GM12878 (cell line): ENCODE measurements around the gene ADGRV1. TPM values are rescaled to one million over a fixed set of nuclear protein-coding genes. Genes with fewer than 3 reads are reported as not detected.

ENCODE experiments used
- BMI1 ChIP-seq: fragments of 450-650 bp; IDR thresholded peaks from 2 replicates; pipeline ENCODE4 v1.6.1; 2016; ENCODE audit warnings: mild to moderate bottlenecking, moderate library complexity, borderline replicate concordance
- CBX5 ChIP-seq: sonication (generic); IDR thresholded peaks from 2 replicates; pipeline ENCODE4 v1.6.1; 2016; ENCODE audit warnings: low read depth, moderate library complexity, mild to moderate bottlenecking, inconsistent platforms
- HDAC2 ChIP-seq: fragments of 200-600 bp; sonication (generic); IDR thresholded peaks from 2 replicates; pipeline ENCODE4 v1.6.1; 2017
- KLF5 ChIP-seq: fragments of 450-650 bp; IDR thresholded peaks from 2 replicates; pipeline ENCODE4 v1.6.1; 2014; ENCODE audit warnings: mild to moderate bottlenecking; ENCODE audit not compliant: partially characterized antibody
- MTA3 ChIP-seq: IDR thresholded peaks from 2 replicates; pipeline ENCODE4 v1.6.1; 2012; ENCODE audit warnings: low read length, inconsistent platforms, borderline replicate concordance
- MYC ChIP-seq: IDR thresholded peaks from 2 replicates; pipeline ENCODE4 v1.6.1; 2011; ENCODE audit warnings: mild to moderate bottlenecking, low read length, moderate library complexity, inconsistent platforms; ENCODE audit not compliant: insufficient read depth, insufficient replicate concordance, insufficient read length, severe bottlenecking
- NR2C2 ChIP-seq: IDR thresholded peaks from 2 replicates; pipeline ENCODE4 v1.6.1; 2011; ENCODE audit warnings: borderline replicate concordance, low read depth; ENCODE audit not compliant: control insufficient read depth, insufficient read length
- ZBTB11 ChIP-seq: fragments of 450-650 bp; formaldehyde crosslinking; IDR thresholded peaks from 2 replicates; pipeline ENCODE4 v1.5.0; 2022; ENCODE audit warnings: mild to moderate bottlenecking, missing genetic modification characterization
- ZNF217 ChIP-seq: fragments of 450-650 bp; IDR thresholded peaks from 2 replicates; pipeline ENCODE4 v1.6.1; 2017; ENCODE audit warnings: antibody characterized with exemption, mild to moderate bottlenecking
- polyA plus RNA-seq, 11 experiments: library from polyadenylated mRNA; depleted of rRNA in 4 of 11; unstranded in 6 of 11; stranded (reverse) in 5 of 11; fragments of >200 nt; fragmentation: Nextera tagmentation in 4 of 11; fragmentation: Illumina TruSeq in 1 of 11; extraction: Ambion mirVana in 4 of 11; extraction: Trizol in 1 of 11; gene quantifications; 1 replicate in 1 of 11; 2 replicates in 10 of 11; pipeline versions ENCODE4 v1.2.1 to v1.2.3, GENCODE V29; 2011 to 2016; ENCODE audit warnings: inconsistent platforms in 2 of 11, missing spikeins in 2 of 11, low read depth in 1 of 11
- total RNA-seq, 4 experiments: library from RNA; depleted of rRNA in 3 of 4; stranded (reverse); fragments of >200 nt in 3 of 4; fragmentation: Illumina TruSeq in 1 of 4; extraction: Trizol in 1 of 4; gene quantifications; 2 replicates each; pipeline versions ENCODE4 v1.2.1 to v1.2.3, GENCODE V29; 2013 to 2021
- TF ChIP-seq, protein P1 (sequence below): IDR thresholded peaks from 2 replicates; pipeline ENCODE4 v1.6.1; 2012; ENCODE audit warnings: mild to moderate bottlenecking, low read depth, low read length

Gene ADGRV1
- total and polyA plus RNA-seq, 10 of the 15 experiments (the other 5 are each of a cell fraction or from before 2014, with no cell fraction given) = 0.04 to 8.1 (median 0.16) TPM; not detected in 1

DNA sequence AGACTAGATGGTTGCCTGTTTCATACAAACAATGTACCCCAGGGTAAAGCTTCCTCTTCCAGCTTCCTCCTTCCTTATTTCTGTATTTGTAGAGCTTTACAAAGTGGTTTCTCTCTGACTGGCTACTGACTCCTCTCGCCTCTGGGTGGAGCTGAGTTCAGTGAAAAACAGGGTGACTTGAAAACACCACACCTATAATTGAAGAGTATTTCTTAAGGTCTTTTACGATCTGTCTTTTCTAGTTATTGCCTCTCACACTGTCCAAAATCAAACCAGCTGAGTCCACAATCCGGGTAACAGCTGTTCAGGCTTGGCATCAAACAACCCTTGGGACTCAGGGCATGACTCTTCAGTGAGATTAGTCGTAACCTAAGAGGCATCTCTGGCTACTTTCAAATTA lies 624.2 kb downstream of the ADGRV1 start (continued):
- TF ChIP-seq, protein P1, sequence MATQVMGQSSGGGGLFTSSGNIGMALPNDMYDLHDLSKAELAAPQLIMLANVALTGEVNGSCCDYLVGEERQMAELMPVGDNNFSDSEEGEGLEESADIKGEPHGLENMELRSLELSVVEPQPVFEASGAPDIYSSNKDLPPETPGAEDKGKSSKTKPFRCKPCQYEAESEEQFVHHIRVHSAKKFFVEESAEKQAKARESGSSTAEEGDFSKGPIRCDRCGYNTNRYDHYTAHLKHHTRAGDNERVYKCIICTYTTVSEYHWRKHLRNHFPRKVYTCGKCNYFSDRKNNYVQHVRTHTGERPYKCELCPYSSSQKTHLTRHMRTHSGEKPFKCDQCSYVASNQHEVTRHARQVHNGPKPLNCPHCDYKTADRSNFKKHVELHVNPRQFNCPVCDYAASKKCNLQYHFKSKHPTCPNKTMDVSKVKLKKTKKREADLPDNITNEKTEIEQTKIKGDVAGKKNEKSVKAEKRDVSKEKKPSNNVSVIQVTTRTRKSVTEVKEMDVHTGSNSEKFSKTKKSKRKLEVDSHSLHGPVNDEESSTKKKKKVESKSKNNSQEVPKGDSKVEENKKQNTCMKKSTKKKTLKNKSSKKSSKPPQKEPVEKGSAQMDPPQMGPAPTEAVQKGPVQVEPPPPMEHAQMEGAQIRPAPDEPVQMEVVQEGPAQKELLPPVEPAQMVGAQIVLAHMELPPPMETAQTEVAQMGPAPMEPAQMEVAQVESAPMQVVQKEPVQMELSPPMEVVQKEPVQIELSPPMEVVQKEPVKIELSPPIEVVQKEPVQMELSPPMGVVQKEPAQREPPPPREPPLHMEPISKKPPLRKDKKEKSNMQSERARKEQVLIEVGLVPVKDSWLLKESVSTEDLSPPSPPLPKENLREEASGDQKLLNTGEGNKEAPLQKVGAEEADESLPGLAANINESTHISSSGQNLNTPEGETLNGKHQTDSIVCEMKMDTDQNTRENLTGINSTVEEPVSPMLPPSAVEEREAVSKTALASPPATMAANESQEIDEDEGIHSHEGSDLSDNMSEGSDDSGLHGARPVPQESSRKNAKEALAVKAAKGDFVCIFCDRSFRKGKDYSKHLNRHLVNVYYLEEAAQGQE = no peak
- TF ChIP-seq CBX5 = no peak
- TF ChIP-seq MTA3 = no peak
- no peak for TF ChIP-seq ZNF217
- no peak for TF ChIP-seq NR2C2
- no peak for TF ChIP-seq BMI1
- no peak for TF ChIP-seq KLF5
- no peak for TF ChIP-seq MYC
- TF ChIP-seq ZBTB11 = no peak
- TF ChIP-seq HDAC2 = no peak
